UCSD-AML1 (cell line): ENCODE measurements around the gene KCNQ1OT1.

Experiments used
- DNase-seq: peaks from one replicate; lab custom pipeline; 2025; ENCODE audit not compliant: unreplicated experiment; lab: John Stamatoyannopoulos, UW

Gene KCNQ1OT1

DNA sequence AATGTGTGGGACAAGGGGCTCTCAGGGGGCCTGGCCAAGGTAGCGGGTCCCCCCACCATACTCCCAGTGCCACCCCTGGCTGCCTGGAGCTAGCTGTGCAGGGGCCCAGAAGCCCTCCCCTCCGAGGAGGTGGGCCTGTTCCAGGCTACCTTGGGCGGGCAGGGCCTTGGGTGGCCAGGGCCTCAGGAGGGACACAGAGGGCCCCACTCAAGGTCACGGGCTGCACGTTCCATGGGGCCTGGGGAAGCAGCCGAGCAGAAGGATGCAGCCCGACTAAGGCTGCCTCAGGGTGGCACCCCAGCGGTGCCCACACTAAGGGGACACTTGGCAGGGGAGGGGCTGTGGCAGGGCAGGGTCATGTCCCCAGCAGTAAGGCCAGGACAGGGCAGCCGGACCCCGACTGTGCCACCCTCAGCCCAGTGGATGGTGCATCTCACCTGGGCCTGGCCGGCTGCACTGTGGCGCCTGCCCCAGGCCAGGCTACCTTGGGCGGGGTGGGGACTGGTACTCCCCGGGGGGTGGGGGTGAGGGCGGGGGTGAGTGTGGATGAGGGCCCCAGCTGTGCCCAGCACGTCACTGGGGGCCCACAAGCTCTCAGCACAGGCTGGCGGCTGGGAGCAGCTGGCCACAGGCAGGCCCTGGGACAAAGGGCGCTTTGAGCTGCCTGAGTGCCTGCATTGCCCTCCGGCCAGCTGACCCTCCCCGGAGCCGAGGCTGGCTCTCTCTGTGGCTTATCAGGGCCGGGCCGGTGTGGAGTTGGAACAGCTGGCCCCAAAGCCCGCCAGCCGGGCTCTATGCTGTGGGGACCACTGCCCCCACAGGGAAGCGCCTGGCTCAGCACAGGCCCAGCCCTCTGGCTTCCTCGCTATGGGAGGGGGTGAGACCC, 137.9 kb downstream of the KCNQ1OT1 start:
- DNase-seq = no peak

DNA sequence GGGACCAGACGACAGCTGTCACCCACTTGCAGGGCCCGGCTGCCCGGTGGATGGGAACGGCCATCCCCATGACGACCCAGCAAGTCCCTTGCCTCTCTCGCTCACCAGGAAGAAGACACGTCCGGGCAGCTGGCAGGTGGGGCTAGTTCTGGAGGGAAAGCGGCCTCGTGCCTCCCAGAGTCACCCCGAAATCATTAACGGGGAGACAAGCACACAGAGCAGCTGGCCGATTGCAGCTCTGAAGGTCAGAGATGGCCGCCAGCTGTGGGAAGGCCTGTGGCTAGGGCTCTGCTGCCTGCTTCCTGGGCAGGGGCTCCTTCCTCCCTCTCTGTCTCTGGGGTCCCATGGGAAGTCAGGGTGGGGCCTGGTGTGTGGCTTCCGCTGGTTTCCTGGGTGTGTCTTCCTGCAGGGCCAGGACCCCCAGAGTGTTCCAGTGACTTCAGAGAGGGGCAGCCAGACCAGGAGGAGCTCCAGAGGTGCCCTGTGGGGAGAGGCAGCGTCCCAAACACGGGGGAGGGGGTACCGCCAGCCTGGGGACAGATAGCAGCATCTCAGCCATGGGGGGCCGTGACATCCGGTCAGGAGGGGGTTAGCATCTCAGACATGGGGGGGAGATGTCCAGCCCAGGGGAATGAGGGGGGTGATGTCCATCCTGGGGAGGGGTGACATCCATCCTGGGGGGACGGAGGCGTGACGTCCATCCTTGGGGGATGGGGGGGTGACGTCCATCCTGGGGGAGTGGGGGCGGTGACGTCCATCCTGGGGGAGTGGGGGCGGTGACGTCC, 140.1 kb downstream of the KCNQ1OT1 start:
- no peak for DNase-seq

DNA sequence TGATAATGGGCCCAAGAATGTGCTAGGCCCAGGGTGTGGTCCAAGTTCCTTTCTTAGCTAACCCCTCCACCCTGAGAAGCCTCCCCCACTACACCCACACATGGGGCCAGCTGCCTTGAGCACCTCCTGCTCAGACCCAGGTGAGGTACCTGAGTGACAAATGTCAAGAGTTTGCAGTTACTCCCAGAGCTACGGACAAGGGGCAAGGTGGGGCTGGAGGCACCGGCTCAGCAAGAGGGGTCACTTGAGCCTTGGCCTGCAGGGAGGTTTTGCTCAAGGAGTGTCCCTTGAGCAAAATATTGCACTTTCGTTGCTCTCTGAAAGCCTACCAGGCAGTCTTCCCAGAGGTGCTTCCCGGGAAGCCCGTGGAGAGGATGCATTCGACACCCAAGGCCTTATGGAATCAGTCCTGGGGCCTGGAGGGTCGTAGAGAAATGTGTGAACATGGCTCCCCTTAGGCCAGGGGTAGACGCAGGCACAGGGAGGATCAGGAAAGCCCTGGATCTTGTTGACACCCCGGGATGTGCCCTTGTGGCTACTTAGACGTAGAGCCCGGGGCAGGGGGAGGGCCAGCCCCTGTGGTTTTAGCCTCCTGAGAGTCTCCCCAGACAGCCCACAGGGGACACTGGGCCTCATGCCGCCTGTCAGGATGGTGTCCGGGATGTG, 140.8 kb downstream of the KCNQ1OT1 start:
- no peak for DNase-seq

DNA sequence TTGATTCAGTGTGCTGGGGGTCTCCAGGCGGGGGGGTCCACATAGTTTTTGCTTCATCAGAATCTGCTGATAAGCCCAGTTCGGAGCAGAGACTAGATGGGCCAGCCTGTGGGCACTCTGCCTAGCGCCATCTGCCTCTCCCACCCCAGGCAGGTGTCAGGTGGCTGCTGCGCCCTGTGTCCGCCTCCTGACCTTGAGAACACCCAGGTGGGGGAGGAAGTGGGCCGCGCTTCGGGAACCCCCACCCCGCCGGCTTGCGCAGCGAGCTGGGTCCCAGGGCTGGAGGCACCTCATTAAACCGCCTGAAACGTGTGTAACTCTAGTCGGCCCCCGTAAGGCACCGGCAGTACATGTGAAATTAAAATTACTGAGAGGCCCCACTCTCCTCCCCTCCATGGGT, 141.4 kb downstream of the KCNQ1OT1 start:
- DNase-seq = no peak
